ENCODE results near the gene SNAP47. TPM values are rescaled to one million over a fixed set of nuclear protein-coding genes. Genes with fewer than 3 reads are reported as not detected.

SNAP47 gene
- total and polyA plus RNA-seq, 9 of the 15 experiments (the other 6 are each of a cell fraction or from before 2014, with no cell fraction given) = 2.5 to 41.3 (median 32.6) TPM

GRCh38 chr1:227760377-227760776, 25.1 kb downstream of the SNAP47 start:
- H3K27ac ChIP-seq (ENCODE audit: extremely low read depth, low read depth, low read length) = no peak overlapping the region
- 85% methylated on average over 9 of the region's 9 CpGs for WGBS (ENCODE audit: insufficient coverage, low coverage, missing lambda C conversion rate)
- H3K4me2 ChIP-seq (ENCODE audit: insufficient read depth, low read length) = no peak overlapping the region
- no TSS peak for BruUV-seq (replicated peaks)
- no peaks in the 10 kb centered on the region for H3K9me3 ChIP-seq (replicated peaks; ENCODE audit: control insufficient read depth, insufficient read depth, low read depth, low read length)
- no peak overlapping the region for H2AFZ ChIP-seq (ENCODE audit: low read depth, low read length)
- POLR2A ChIA-PET = interaction anchor here (0.6 kb wide), 1 partner anchor 417 kb away, joined by 3 read pairs; no protein-coding TSS in a partner anchor
- intact Hi-C loops (cut with micrococcal nuclease) (loop anchor here (5.0 kb wide), 1 partner anchor 317 kb away; no protein-coding TSS in a partner anchor), in situ Hi-C loops (cut with MboI) (loop anchor here (5.0 to 10.0 kb wide), 2 partner anchors 174 to 757 kb away; no protein-coding TSS in a partner anchor)
- no peak overlapping the region for H3K9ac ChIP-seq (ENCODE audit: insufficient read depth in 1 of 2, low read depth in 2 of 2, low read length in 2 of 2)
- peaks cover 10% of the 10 kb centered on the region for H3K9me1 ChIP-seq (ENCODE audit: control insufficient read depth, insufficient read depth, low read length)
- H4K20me1 ChIP-seq (replicated peaks; ENCODE audit: control insufficient read depth, insufficient read depth, low read length) = peaks cover 18% of the 10 kb centered on the region; the same call in 1 of the 2 replicates
- no peak for ATAC-seq
- CTCF ChIA-PET (ENCODE audit: low intra/inter-chr PET ratio) = no interaction called here
- no peak overlapping the region for H3K4me3 ChIP-seq
- TF ChIP-seq TBL1XR1 (IDR thresholded peaks at IDR 0.05; ENCODE audit: low read length in 2 of 2) = no peak
- no peak for TF ChIP-seq RAD21 (CRISPR knock-in tag; conservative IDR thresholded peaks at IDR 0.05 in 1 of 2, IDR thresholded peaks at IDR 0.05 in 1 of 2)
- no peak for TF ChIP-seq NR3C1 (CRISPR knock-in tag; IDR thresholded peaks at IDR 0.05)
- TF ChIP-seq CSDE1 (IDR thresholded peaks at IDR 0.05) = no peak
- TF ChIP-seq, protein P1, sequence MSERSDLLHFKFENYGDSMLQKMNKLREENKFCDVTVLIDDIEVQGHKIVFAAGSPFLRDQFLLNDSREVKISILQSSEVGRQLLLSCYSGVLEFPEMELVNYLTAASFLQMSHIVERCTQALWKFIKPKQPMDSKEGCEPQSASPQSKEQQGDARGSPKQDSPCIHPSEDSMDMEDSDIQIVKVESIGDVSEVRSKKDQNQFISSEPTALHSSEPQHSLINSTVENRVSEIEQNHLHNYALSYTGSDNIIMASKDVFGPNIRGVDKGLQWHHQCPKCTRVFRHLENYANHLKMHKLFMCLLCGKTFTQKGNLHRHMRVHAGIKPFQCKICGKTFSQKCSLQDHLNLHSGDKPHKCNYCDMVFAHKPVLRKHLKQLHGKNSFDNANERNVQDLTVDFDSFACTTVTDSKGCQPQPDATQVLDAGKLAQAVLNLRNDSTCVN (CRISPR knock-in tag; IDR thresholded peaks at IDR 0.05) = no peak
- no peak for TF ChIP-seq ELF2 (CRISPR knock-in tag; IDR thresholded peaks at IDR 0.05)
- TF ChIP-seq ZNF354B (CRISPR knock-in tag; IDR thresholded peaks at IDR 0.05) = no peak
- no peak for TF ChIP-seq ZNF197 (CRISPR knock-in tag; IDR thresholded peaks at IDR 0.05; ENCODE audit: low read depth)
- no peak for TF ChIP-seq MECOM (CRISPR knock-in tag; IDR thresholded peaks at IDR 0.05)
- TF ChIP-seq TFAM (CRISPR knock-in tag; conservative IDR thresholded peaks at IDR 0.05) = no peak
- no peak for TF ChIP-seq FOXJ3 (CRISPR knock-in tag; IDR thresholded peaks at IDR 0.05)
- no peak for TF ChIP-seq SPI1 (IDR thresholded peaks at IDR 0.05; ENCODE audit: borderline replicate concordance, low read depth, low read length)
- no peaks in the 10 kb centered on the region for H3K27me3 ChIP-seq (ENCODE audit: control insufficient read depth in 2 of 2, insufficient read depth in 2 of 2, low read length in 2 of 2)
- peaks cover 5 to 20% of the 10 kb centered on the region in 2 experiments for H3K4me1 ChIP-seq (replicated peaks in 1 of 2; ENCODE audit: control insufficient read depth in 2 of 2, insufficient read depth in 2 of 2, low read length in 2 of 2)
- peaks cover 76% of the 10 kb centered on the region for H3K36me3 ChIP-seq (ENCODE audit: control insufficient read depth, insufficient read depth, low read length)
- peaks cover 25% of the 10 kb centered on the region for H3K79me2 ChIP-seq (ENCODE audit: control insufficient read depth, insufficient read depth, low read length)
- no peak for FAIRE-seq
- DNase-seq (ENCODE audit: extremely low read depth in 1 of 4, low spot score in 3 of 4) = no peak
